ENCODE measurements around the gene FBXL7.

GRCh38 chr5:15727375-15727774 is 227.4 kb downstream of the FBXL7 start:
- TF ChIP-seq EGR1 (IDR thresholded peaks at IDR 0.05; ENCODE audit: borderline replicate concordance, low read depth, low read length) = no peak
- TF ChIP-seq JUN (IDR thresholded peaks at IDR 0.05; ENCODE audit: low read depth, low read length) = no peak
- TF ChIP-seq POLR2A (IDR thresholded peaks at IDR 0.05; ENCODE audit: control extremely low read depth in 1 of 2, low read depth in 2 of 2, low read length in 2 of 2) = no peak
- no peak for TF ChIP-seq FOSL1 (IDR thresholded peaks at IDR 0.05; ENCODE audit: insufficient read depth, low read depth, low read length)

All from H1 (cell line).